HL-60/S4 treated with phorbol 12-myristate 13-acetate at 8.2 ng/mL for 4 days and 3 days (cell line): ENCODE results near the gene DIDO1.

Experiments
- in situ Hi-C: fragments of 300-500 bp; cut with MboI; formaldehyde crosslinking; loops from 2 replicates; pipeline ENCODE4 v1.15.0; 2022; ENCODE audit warnings: low sequenced_read_pairs

The DIDO1 gene

DNA sequence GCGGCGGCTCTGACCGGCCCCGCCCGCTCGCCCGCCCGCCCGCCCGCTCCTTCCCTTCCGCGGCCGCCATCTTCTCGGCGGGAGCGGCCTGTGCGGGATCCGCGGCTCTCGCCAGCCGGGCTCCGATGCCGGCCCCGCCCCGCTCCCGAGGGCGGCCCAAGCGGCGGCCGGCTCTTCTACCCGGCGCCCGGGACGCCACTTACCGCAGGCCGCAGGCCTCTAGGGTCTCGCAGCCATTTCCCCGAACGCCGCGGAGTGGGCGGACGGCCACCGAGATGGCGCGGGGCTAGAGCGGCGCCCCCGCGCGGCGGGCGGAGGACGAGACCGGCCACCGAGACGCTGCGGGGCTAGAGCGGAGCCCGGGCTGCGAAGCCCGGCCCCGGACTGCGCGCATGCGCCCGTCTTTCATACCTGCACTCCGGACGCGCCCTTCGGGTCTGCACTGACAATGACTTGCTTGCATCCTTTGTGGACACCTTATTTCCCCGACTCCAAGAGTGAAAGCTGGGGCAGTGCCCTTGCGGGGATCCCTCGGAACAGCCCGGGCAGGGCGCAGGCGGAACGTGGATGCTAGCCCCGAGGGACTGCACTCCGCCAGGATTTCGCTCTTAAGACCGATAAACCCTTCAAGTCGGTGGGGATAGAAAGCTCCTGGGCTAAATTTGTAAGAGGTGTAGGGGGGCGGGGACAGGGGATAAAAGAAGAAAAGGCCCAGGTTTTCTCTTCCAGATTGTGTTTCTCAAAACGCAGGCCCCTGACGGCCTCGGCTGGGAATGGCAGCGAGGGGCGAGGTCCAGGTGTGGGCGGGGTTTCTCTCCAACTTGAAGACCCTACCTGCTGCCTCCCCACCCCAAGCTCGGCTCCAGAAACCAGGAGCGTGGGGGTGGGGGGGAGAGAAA lies at the start of gene DIDO1:
TSS of gene DIDO1 (minus strand) at position 277 of the 899 bp plus-strand sequence.
- in situ Hi-C loops, result no loop called here

GRCh38 chr20:62975251-62975760 lies 49.0 kb upstream of the DIDO1 start:
- in situ Hi-C loops, result no loop called here

GRCh38 chr20:62972845-62973745 lies 46.8 kb upstream of the DIDO1 start:
- in situ Hi-C loops, result no loop called here

DNA sequence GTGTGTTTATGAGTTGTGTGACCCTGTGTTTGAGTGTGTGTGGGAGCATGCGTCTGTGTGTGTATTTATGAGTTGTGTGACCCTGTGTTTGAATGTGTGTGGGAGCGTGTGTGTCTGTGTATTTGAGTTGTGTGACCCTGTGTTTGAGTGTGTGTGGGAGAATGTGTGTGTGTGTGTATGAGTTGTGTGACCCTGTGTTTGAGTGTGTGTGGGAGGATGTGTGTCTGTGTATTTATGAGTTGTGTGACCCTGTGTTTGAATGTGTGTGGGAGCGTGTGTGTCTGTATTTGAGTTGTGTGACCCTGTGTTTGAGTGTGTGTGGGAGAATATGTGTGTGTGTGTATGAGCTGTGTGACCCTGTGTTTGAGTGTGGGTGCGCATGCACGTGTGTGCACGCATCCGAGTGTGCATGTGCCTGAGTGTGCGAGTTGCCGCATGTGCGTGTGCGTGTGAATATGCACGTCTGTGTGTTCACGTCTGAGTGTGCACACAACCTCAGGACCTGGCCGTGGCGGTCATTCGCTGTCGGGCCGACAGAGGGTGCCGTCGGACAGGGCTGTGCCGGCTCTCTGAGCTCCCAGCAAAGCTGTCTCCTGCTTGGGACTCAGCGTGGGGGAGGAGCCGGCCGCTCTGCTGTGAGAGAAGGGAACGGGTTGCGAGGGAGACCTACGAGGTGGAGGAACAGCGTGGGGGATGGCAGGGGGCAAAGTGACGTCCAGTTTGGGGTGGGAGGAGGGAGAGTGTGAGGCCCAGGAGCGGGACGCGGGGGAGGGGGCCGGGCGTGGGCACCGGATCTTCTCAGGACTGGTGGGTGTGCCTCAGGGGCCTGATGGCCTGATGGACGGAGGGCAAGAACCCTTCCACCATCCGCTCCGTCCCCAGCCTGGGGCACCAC lies 45.9 kb upstream of the DIDO1 start:
- in situ Hi-C loops, result no loop called here

GRCh38 chr20:62971211-62971949 lies 45.1 kb upstream of the DIDO1 start:
- in situ Hi-C loops, result no loop called here

- in situ Hi-C loops, result no loop called here
Observed at GRCh38 chr20:62970307-62971210, 44.3 kb upstream of the DIDO1 start.

DNA sequence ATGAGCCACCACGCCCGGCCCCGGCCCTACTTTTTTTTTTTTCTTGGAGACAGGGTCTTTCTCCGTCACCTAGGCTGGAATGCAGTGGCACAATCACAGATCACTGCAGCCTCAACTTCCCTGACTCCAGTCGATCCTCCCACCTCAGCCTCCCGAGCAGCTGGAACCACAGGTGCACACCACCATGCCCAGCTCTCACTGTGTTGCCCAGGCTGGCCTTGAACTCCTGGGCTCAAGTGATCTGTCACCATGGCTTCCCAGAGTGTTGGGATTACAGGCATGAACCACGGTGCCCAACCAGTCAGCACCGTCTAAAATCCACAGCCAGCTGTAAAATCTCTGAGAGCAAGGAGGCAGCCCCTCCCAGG lies 43.6 kb upstream of the DIDO1 start:
- in situ Hi-C loops, result no loop called here

- in situ Hi-C loops, result no loop called here
Observed at GRCh38 chr20:62969179-62969760, 43.0 kb upstream of the DIDO1 start.

- in situ Hi-C loops, result no loop called here
Observed at GRCh38 chr20:62968378-62969178, 42.3 kb upstream of the DIDO1 start.

DNA sequence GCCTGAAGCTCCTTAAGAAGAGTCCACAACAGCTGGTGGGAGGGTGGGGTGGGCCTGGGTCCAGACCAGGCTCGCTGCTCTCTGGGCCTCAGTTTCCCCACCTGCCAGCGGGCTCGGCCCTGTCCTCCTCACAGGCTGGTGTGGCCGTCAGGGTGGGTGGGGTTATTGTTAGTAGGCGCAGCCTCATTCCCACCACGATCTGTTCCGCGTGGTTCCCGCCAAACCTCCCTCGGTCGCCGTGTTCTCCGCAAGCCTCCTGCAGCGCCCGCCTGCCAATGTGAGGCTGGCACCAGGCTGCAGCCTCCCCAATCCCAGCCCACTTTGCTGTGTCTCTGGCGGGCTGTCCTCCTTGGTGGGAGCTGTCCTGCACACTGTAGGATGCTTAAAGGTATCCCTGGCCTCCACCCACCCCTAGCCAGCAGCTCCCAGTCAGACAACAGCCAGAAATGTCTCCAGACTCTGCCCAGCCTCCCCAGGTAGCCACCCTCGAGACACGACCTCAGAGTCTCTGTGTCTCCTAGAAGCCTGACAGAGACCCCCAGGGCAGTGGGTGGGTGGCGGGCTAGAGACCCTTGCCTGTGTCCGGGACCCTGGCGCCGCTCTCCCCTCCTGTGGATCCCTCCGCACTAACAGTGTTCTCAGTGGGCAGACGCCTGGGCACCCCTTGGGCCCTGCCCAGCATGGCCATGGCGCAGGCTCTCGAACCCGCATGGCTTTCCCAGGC lies 41.5 kb upstream of the DIDO1 start:
- in situ Hi-C loops, result no loop called here

DNA sequence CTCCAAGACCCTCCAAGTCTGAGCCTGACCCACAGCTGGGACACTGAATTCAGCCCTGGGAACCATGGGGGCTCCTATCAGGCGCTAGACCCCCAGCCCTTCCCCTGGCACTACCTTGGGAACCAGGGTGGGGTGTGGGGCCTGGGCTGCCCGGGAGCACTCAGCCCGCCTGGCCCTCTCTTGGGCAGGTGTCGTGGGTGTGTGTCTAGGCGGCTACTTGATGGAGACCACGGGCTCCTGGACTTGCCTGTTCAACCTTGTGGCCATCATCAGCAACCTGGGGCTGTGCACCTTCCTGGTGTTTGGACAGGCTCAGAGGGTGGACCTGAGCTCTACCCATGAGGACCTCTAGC lies 40.8 kb upstream of the DIDO1 start:
- in situ Hi-C loops, result no loop called here

DNA sequence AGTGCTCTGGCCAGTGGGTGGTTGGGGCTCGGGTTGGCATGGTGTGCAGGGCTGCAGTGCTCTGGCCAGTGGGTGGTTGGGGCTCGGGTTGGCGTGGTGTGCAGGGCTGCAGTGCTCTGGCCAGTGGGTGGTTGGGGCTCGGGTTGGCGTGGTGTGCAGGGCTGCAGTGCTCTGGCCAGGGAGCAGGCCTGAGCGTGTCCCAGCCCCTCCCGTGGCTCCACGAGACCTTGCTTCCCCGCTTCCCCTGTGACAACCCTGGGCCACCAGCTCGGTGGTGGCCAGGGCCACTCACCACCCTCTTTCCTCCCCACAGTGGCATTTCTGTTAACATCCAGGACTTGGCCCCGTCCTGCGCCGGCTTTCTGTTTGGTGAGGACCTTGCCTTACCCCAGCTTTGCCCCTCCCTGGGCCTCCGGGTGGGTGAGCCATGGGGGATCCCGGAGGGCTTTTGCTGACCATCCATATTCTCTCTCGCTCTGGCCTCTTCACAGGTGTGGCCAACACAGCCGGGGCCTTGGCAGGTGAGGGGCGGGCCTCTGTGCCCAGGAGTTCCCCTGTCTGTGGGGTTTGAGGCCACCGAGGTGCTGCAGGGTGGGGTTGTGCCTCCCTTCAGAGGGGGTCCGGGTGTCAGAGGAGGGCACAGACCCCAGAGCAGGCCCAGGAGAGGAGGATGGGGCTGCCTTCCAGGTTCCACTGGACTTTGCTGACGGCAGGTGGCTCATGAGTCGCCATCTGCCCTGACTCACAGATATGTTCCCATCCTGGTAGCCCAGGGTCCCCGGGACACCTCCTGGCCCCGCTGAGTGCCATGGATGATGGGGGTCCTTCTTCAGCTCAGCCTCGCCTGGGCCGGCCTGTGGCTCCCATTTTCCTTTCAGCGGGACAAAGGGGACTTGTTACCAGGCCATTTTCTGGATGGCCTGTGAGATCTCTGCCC lies 40.2 kb upstream of the DIDO1 start:
- in situ Hi-C loops, result no loop called here

DNA sequence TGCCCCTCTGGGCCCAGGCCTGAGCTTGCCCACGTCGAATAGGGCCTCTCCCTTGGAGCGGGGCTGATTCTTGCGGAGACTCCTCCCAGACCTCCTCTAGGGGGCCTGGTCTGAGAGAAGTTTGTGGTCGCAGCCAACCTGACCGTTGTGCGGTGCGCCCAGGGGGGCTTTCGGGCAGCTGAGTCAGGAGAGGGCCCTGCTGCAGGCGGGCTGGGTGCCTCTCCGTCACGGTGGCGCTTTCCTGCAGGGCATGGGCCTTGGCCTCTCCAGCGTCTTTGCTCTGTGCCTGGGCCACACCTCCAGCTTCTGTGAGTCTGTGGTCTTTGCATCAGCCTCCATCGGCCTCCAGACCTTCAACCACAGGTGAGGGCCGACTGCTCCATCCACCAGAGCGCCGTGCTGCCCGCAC lies 39.1 kb upstream of the DIDO1 start:
- in situ Hi-C loops, result no loop called here

DNA sequence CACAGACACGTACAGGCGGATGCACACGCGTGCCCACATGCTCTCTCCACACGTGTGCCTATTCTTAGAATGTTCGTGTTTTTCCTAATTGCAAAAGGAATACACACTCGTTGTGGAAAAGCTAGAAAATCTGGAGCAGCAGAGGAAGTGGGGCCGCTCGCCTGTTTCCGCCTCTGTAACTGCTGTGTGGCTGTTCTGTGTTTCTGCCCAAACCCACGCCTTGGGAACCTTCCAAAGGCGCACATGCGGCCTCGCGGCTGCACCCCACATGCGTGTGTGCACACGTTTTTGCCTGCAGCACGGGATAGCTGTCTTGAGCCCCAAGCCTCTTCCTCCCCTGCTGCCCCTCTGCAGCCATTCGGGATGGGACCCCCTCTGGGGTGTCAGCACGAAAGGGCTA lies 38.4 kb upstream of the DIDO1 start:
- in situ Hi-C loops, result no loop called here

DNA sequence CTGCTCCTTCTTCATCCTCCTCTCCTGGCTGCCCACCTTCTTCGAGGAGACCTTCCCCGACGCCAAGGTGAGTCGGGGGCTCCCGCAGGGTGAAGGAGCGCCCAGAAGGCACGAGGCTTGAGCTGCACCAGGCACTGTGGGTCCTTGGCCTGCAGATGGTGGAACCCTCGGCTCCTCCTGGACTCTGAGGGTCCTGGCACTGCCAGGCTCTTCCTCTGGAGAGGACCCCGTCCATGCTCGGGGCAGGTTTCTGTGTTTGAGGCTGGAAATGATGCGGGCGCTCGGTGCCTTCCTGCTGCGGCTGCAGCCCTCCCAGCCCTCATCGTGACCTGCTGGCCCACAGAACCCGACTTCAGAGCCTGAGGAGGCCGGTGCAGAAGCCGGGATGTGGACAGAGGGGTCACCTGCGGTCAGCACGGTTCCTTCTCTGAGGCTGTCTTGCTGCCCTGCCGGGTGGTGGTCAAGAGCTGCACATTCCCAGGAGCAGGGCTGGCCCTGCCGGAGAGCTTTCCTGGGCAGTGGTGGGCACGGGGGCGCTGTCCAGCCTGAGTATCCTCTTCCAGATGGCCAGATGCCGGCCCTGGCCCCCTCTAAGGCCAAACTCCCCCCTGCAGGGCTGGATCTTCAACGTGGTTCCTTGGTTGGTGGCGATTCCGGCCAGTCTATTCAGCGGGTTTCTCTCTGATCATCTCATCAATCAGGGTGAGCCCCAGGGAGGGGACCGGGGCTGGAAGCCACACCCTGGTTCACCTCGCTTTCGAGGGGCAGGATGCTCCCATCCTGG lies 37.5 kb upstream of the DIDO1 start:
- in situ Hi-C loops, result no loop called here
